Measurements from ENCODE around the gene CFAP20. TPM values are rescaled to one million over a fixed set of nuclear protein-coding genes. Genes with fewer than 3 reads are reported as not detected.

Gene CFAP20
- total RNA-seq, 3 donors from 2014 or later: 60.6 to 77.5 (median 65.3) TPM

DNA sequence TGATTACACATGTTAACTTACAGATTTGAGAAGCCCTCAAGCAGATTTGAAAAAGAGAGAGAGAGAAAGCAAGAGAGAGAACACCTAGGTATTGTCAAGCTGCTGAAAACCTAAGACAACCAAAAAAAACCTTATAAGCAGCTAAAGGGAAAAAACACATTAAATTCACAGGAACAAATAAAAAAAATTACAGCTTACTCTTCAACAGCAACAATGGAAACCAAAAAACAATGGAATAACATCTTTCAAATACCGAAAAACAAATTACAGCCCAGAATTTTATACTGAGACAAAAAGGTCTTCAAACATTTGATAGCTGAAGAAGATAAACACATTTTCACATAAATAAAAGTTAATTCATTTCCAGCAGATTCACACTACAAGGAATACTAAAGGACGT, 8.4 kb upstream of the CFAP20 start:
- Mint-ChIP-seq H3K4me1 (ENCODE audit: low read depth) (no peaks in the 10 kb centered on the region), H3K9me3 (peaks cover 10% of the 10 kb centered on the region), H3K36me3 (ENCODE audit: insufficient read depth) (peaks cover 20% of the 10 kb centered on the region), H3K4me3 (no peak overlapping the region), H3K27me3 (ENCODE audit: low read depth) (no peaks in the 10 kb centered on the region)
- DNase-seq (no peak), ATAC-seq (no peak)

GRCh38 chr16:58128711-58129096, 477 bp downstream of the CFAP20 start:
- H3K36me3 Mint-ChIP-seq (ENCODE audit: insufficient read depth): no peaks in the 10 kb centered on the region
- DNase-seq (peak; percentile 6), ATAC-seq (peak; percentile 9 to 10)
- H3K9me3 Mint-ChIP-seq: no peaks in the 10 kb centered on the region
- H3K4me3 Mint-ChIP-seq: peak overlapping the region; percentile 83
- H3K27me3 Mint-ChIP-seq (ENCODE audit: low read depth): no peaks in the 10 kb centered on the region
- peaks cover 48% of the 10 kb centered on the region for H3K4me1 Mint-ChIP-seq (ENCODE audit: low read depth)

DNA sequence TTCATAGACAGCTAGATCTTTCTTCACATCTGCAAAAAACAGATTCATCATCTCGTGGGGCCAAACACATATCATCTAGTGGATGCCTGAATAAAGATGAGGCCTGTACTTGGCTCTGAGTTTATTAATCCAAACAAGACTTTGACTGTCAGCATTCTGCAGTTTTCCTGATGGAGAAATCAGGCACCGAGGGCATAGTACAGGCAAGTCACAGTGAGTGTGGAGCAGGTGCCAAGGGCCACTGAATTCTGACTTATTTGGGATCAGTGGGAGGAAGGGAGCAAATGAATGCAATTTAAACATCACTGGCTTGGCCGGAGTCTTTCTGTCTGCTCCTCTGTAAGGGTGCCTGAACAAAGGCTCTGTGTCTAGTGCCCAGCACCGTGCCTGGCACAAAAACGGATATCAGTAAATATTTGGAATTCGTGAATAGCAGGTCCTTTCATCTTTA, 975 bp downstream of the CFAP20 start:
- Mint-ChIP-seq H3K4me3 (peak overlapping the region; percentile 83), H3K9me3 (no peaks in the 10 kb centered on the region), H3K27me3 (ENCODE audit: low read depth) (no peaks in the 10 kb centered on the region), H3K4me1 (ENCODE audit: low read depth) (peaks cover 50% of the 10 kb centered on the region), H3K36me3 (ENCODE audit: insufficient read depth) (no peaks in the 10 kb centered on the region)
- DNase-seq: no peak
- no peak for ATAC-seq

DNA sequence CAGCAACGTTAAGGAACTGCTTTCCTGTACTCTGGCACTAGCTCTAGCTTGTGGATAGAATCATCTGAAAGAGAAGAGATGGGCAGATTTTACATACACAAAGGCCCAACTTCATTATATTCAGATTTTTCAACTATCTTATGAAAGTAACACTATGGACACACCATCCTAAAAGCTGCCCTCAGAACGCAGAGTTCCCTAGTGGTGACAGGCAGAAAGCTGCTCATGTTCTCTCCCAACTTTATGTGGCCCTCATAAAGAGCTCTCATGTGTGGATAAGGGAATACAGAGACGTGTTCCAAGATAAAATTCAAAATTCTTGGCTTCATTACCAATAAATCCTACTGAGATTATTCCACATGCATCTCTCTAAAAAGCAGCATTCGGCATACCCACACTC, 1.5 kb downstream of the CFAP20 start:
- Mint-ChIP-seq H3K36me3 (ENCODE audit: insufficient read depth) (no peaks in the 10 kb centered on the region), H3K27me3 (ENCODE audit: low read depth) (no peaks in the 10 kb centered on the region), H3K4me1 (ENCODE audit: low read depth) (peaks cover 51% of the 10 kb centered on the region), H3K4me3 (peak overlapping the region; percentile 83), H3K9me3 (no peaks in the 10 kb centered on the region)
- DNase-seq (no peak), ATAC-seq (no peak)

DNA sequence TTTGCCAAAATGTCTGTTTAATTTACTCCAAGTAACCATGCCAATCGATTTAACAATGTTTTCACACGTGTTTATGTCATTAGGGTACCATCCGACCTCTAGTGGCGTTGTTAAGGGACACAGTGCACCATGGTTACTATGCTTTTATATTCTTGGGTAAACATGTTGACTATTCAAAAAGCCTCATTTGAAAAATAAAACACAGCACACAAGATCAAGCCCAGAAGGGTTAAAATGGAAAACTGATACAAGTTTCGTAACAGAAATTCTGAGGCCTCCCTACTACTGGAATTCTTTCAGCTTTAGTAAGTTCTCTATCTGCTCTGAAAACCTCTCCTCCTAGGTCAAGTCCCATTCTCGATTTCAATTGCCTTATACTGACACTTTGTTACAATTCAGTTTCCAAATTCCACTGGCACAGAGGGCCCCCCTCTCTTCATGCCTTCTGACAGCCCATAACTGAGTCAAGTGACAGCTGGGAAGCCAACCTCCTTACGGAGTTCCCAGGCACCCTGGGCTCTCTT, 2.1 kb downstream of the CFAP20 start:
- DNase-seq (no peak), ATAC-seq (no peak)
- no peaks in the 10 kb centered on the region for H3K36me3 Mint-ChIP-seq (ENCODE audit: insufficient read depth)
- no peaks in the 10 kb centered on the region for H3K9me3 Mint-ChIP-seq
- H3K27me3 Mint-ChIP-seq (ENCODE audit: low read depth): no peaks in the 10 kb centered on the region
- H3K4me3 Mint-ChIP-seq: peak overlapping the region; percentile 83
- H3K4me1 Mint-ChIP-seq (ENCODE audit: low read depth): peaks cover 53% of the 10 kb centered on the region

DNA sequence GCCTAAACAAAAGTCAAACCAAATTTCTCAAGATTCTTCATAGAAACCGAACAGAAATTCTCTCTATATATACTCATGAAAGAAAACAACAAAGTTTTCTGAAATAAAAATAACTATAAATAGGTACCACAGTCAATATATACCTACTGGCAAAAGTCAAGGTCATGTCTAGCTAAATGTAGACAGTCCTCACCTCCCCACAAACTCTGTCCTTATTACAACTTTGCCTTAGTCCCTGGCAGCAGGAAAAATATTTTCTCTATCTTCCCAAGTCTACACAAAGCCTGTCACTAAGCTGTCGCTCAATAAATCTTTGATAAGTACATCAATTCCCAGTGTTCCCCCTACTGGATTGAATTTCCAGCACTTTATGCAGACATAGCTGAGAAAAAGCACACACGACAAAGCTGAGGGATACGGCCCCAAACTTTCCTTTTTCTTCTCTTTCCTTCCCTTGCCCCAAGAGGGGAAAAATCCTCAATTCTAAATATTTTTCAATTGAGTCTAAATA, 2.7 kb downstream of the CFAP20 start:
- H3K4me1 Mint-ChIP-seq (ENCODE audit: low read depth): peaks cover 59% of the 10 kb centered on the region
- ATAC-seq (no peak), DNase-seq (no peak)
- no peaks in the 10 kb centered on the region for H3K27me3 Mint-ChIP-seq (ENCODE audit: low read depth)
- H3K4me3 Mint-ChIP-seq: peak overlapping the region; percentile 83
- no peaks in the 10 kb centered on the region for H3K36me3 Mint-ChIP-seq (ENCODE audit: insufficient read depth)
- no peaks in the 10 kb centered on the region for H3K9me3 Mint-ChIP-seq

- Mint-ChIP-seq H3K36me3 (ENCODE audit: insufficient read depth) (no peaks in the 10 kb centered on the region), H3K27me3 (ENCODE audit: low read depth) (no peaks in the 10 kb centered on the region), H3K4me1 (ENCODE audit: low read depth) (peaks cover 63% of the 10 kb centered on the region), H3K4me3 (peak overlapping the region; percentile 54), H3K9me3 (no peaks in the 10 kb centered on the region)
- DNase-seq (no peak), ATAC-seq (no peak)
These were observed 3.3 kb downstream of the CFAP20 start for GRCh38 chr16:58125781-58126335.

DNA sequence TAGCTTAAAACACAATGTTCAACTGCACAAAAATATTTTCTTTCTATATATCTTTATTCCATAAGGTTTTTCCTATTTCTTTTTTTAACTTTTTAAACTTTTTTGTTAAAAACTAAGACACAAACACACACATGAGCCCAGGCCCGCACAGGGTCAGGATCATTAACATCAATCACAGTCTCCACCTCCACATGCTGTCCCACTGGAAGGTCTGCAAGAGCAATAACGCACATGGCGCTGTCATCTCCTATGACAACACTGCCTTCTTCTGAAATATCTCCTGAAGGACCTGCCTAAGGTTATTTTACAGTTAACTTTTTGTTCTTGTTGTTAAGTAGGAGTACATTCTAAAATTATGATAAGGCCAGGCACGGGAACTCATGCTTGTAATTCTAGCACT, 4.1 kb downstream of the CFAP20 start:
- H3K9me3 Mint-ChIP-seq: no peaks in the 10 kb centered on the region
- H3K27me3 Mint-ChIP-seq (ENCODE audit: low read depth): no peaks in the 10 kb centered on the region
- DNase-seq (no peak), ATAC-seq (no peak)
- H3K36me3 Mint-ChIP-seq (ENCODE audit: insufficient read depth): no peaks in the 10 kb centered on the region
- H3K4me1 Mint-ChIP-seq (ENCODE audit: low read depth): peaks cover 71% of the 10 kb centered on the region
- no peak overlapping the region for H3K4me3 Mint-ChIP-seq

- DNase-seq: no peak
- no peak overlapping the region for H3K4me3 Mint-ChIP-seq
- H3K27me3 Mint-ChIP-seq (ENCODE audit: low read depth): no peaks in the 10 kb centered on the region
- H3K36me3 Mint-ChIP-seq (ENCODE audit: insufficient read depth): no peaks in the 10 kb centered on the region
- H3K4me1 Mint-ChIP-seq (ENCODE audit: low read depth): peaks cover 71% of the 10 kb centered on the region
- no peak for ATAC-seq
- H3K9me3 Mint-ChIP-seq: no peaks in the 10 kb centered on the region
These were observed 4.6 kb downstream of the CFAP20 start for GRCh38 chr16:58124601-58124915.

DNA sequence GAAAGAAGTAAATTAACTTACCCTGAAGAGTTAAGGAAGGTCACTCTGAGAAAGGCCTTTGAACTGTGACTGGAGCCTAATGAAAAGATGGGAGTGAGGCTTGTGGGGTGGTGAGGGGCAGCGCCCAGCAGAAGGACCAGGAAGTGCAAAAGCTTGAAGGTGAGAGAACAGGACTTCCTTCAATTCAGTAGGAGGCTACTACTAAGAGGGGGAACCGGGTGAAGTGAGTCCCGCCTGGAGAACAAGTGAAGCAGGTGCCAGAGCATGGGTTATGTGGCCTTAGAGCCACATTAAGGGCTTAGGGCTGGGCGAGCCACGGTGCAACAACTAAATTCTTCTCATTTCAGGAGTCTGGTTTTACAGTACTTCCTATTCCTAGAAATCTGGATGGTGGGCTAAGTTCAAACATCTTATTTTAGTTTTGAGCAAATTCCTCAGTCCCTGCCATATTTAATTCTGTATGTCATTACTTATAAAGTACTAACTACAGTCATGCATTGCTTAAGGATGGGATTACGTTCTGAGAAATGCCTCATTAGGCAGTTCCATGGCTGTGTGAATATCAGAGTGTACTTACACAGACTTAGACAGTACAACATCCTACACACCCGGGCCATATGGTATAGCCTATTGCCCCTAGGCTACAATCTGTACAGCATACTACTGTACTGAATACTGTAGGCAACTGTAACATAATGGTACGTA, 5.1 kb downstream of the CFAP20 start:
- no peaks in the 10 kb centered on the region for H3K9me3 Mint-ChIP-seq
- ATAC-seq: no peak
- no peaks in the 10 kb centered on the region for H3K27me3 Mint-ChIP-seq (ENCODE audit: low read depth)
- H3K36me3 Mint-ChIP-seq (ENCODE audit: insufficient read depth): no peaks in the 10 kb centered on the region
- no peak for DNase-seq
- H3K4me1 Mint-ChIP-seq (ENCODE audit: low read depth): peaks cover 69% of the 10 kb centered on the region
- H3K4me3 Mint-ChIP-seq: no peak overlapping the region

- no peak for DNase-seq
- Mint-ChIP-seq H3K9me3 (no peaks in the 10 kb centered on the region), H3K4me3 (no peak overlapping the region), H3K27me3 (ENCODE audit: low read depth) (no peaks in the 10 kb centered on the region), H3K36me3 (ENCODE audit: insufficient read depth) (peaks cover 4% of the 10 kb centered on the region), H3K4me1 (ENCODE audit: low read depth) (peaks cover 50% of the 10 kb centered on the region)
- no peak for ATAC-seq
These were observed 8.0 kb downstream of the CFAP20 start for GRCh38 chr16:58121132-58121531.

- DNase-seq (no peak), ATAC-seq (no peak)
- no peaks in the 10 kb centered on the region for H3K27me3 Mint-ChIP-seq (ENCODE audit: low read depth)
- peaks cover 43% of the 10 kb centered on the region for H3K4me1 Mint-ChIP-seq (ENCODE audit: low read depth)
- H3K9me3 Mint-ChIP-seq: no peaks in the 10 kb centered on the region
- peaks cover 11% of the 10 kb centered on the region for H3K36me3 Mint-ChIP-seq (ENCODE audit: insufficient read depth)
- H3K4me3 Mint-ChIP-seq: no peak overlapping the region
These were observed 8.9 kb downstream of the CFAP20 start for GRCh38 chr16:58120234-58120633.

GRCh38 chr16:58119509-58119845, 9.7 kb downstream of the CFAP20 start:
- Mint-ChIP-seq H3K4me3 (no peak overlapping the region), H3K27me3 (ENCODE audit: low read depth) (no peaks in the 10 kb centered on the region), H3K4me1 (ENCODE audit: low read depth) (peaks cover 38% of the 10 kb centered on the region), H3K9me3 (no peaks in the 10 kb centered on the region), H3K36me3 (ENCODE audit: insufficient read depth) (peaks cover 15% of the 10 kb centered on the region)
- ATAC-seq (no peak), DNase-seq (no peak)

GRCh38 chr16:58118801-58119508, 10.2 kb downstream of the CFAP20 start:
- no peaks in the 10 kb centered on the region for H3K27me3 Mint-ChIP-seq (ENCODE audit: low read depth)
- no peaks in the 10 kb centered on the region for H3K9me3 Mint-ChIP-seq
- H3K4me3 Mint-ChIP-seq: no peak overlapping the region
- H3K36me3 Mint-ChIP-seq (ENCODE audit: insufficient read depth): peaks cover 16% of the 10 kb centered on the region
- peaks cover 33% of the 10 kb centered on the region for H3K4me1 Mint-ChIP-seq (ENCODE audit: low read depth)
- ATAC-seq (no peak), DNase-seq (no peak)

DNA sequence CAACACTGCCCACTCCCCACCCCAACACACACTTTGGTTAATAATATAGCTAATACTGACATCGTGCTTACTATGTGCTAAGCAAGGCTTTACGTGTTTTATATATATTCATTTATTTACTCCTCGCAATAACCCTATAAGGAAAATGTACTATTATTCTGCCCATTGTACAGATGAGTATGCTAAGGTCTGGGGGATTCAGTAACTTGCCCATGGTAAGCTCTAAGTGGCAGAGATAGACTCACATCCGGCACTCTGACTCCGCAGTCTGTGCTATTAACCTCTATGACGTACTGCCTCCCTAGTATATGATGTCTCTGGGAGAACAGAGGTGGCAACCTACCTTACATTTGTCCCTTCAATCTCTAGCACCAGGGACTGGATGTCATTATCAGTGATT, 12.7 kb downstream of the CFAP20 start:
- Mint-ChIP-seq H3K9me3 (no peaks in the 10 kb centered on the region), H3K36me3 (ENCODE audit: insufficient read depth) (peaks cover 32% of the 10 kb centered on the region), H3K27me3 (ENCODE audit: low read depth) (no peaks in the 10 kb centered on the region), H3K4me1 (ENCODE audit: low read depth) (peaks cover 20% of the 10 kb centered on the region), H3K4me3 (no peak overlapping the region)
- ATAC-seq: no peak
- DNase-seq: no peak

All from activated T-cell treated with anti-CD3 and anti-CD28 coated beads, Interleukin-2, amount 50 U/mL, for 4 hours (primary cell).